ENCODE data around the gene ATP2B3.
"Not testable (repeated sequence)": the region's sequence is repeated elsewhere in the genome, so short reads cannot be mapped to it uniquely, and the experiment has no call there.

ATP2B3 gene

GRCh38 chrX:153595859-153596857 lies 78.7 kb downstream of the ATP2B3 start:
- no peak for DNase-seq (ENCODE audit: low read depth)

- DNase-seq (ENCODE audit: low read depth): no peak
These were observed 79.7 kb downstream of the ATP2B3 start for GRCh38 chrX:153596981-153597750.

- DNase-seq (ENCODE audit: low read depth): no peak
These were observed 81.2 kb downstream of the ATP2B3 start, which contains the start of gene CCNQ for GRCh38 chrX:153598541-153599191. Gene CCNQ (minus strand): TSS chrX:153599139. CDS start chrX:153599073, 66 bp downstream.

GRCh38 chrX:153599192-153600031 lies 82.0 kb downstream of the ATP2B3 start:
- DNase-seq (ENCODE audit: low read depth): peak; percentile 80

GRCh38 chrX:153600032-153600373 lies 82.6 kb downstream of the ATP2B3 start:
- no peak for DNase-seq (ENCODE audit: low read depth)

- DNase-seq (ENCODE audit: low read depth): no peak
These were observed 83.5 kb downstream of the ATP2B3 start for GRCh38 chrX:153600921-153601320.

GRCh38 chrX:153601511-153602110 lies 84.2 kb downstream of the ATP2B3 start:
- no peak for DNase-seq (ENCODE audit: low read depth)

- DNase-seq (ENCODE audit: low read depth): no peak
These were observed 85.2 kb downstream of the ATP2B3 start for GRCh38 chrX:153602601-153603000.

- DNase-seq (ENCODE audit: low read depth): no peak
These were observed 85.8 kb downstream of the ATP2B3 start for GRCh38 chrX:153603131-153603656.

- DNase-seq (ENCODE audit: low read depth): not testable (repeated sequence)
These were observed 87.4 kb downstream of the ATP2B3 start for GRCh38 chrX:153604666-153605380.

- DNase-seq (ENCODE audit: low read depth): no peak
These were observed 89.1 kb downstream of the ATP2B3 start for GRCh38 chrX:153606503-153606902.

GRCh38 chrX:153608376-153608775 lies 90.9 kb downstream of the ATP2B3 start:
- no peak for DNase-seq (ENCODE audit: low read depth)

- DNase-seq (ENCODE audit: low read depth): no peak
These were observed 91.4 kb downstream of the ATP2B3 start for GRCh38 chrX:153608806-153609205.

GRCh38 chrX:153609917-153610835 lies 92.7 kb downstream of the ATP2B3 start:
- DNase-seq (ENCODE audit: low read depth): peak; percentile 66

- DNase-seq (ENCODE audit: low read depth): no peak
These were observed 93.4 kb downstream of the ATP2B3 start for GRCh38 chrX:153610836-153611213.

GRCh38 chrX:153611298-153612095 lies 94.1 kb downstream of the ATP2B3 start:
- no peak for DNase-seq (ENCODE audit: low read depth)

- DNase-seq (ENCODE audit: low read depth): no peak
These were observed 95.0 kb downstream of the ATP2B3 start for GRCh38 chrX:153612413-153612812.

- DNase-seq (ENCODE audit: low read depth): no peak
These were observed 97.4 kb downstream of the ATP2B3 start for GRCh38 chrX:153614818-153615217.

Data from stimulated activated CD8-positive, alpha-beta memory T cell treated with anti-CD3 and anti-CD28 coated beads, Interleukin-4, amount 100 ng/mL, for 24 hours (primary cell).